Stimulated activated CD4-positive, alpha-beta T cell treated with anti-CD3 and anti-CD28 coated beads, TNF-alpha, amount 100 ng/mL, for 4 hours (primary cell): ENCODE data around the gene GARRE1.
"Not testable (repeated sequence)": the region's sequence is repeated elsewhere in the genome, so short reads cannot be mapped to it uniquely, and the experiment has no call there.

Source experiments
- DNase-seq, 3 experiments: peaks; one replicate each; pipeline ENCODE4 v3.0.0-alpha.2; 2020; ENCODE audit warnings: low read depth in 3 of 3

Gene GARRE1

DNA sequence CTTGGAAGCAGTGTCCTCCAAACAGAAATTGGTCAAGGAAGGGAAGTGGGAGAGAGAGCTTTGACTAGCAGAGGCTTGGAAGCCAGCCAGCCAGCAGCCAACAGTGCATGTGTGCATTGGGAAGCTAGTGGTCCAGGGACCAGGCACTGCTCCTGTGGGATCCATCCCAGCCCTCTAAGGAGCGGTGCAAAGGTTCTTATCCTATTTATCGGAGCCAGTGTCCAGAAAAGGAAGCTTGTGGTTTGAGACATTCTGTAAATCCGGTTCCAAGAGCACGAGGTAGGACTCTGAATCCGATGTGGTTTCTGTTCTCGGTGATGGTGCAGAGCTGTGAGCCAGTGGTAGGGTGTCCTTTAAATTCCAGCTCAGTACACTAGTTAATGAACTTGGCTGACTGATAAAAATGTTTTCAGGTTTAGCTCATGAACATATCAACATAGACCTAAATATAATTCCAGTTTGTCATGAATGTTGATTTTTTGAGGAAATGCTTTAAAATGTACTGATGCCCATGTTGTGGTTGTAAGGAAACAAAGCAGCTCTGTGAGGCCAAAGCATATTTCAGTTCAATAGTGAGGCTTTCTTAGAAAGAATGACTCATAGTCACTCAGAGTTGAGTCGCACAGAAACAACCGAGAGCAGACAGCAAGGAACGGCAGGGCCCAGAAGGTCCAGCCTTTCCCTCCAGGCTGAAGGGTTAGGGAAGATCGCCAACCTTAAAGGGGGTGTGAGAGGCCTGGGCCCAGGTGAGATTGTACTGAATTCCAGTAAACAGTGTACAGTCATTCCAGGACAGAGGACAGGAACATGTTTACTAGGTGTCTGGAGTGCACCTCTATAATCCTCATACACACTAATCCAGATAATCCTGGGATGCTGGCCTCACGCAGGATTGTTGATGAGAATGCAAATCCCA is 21.5 kb upstream of the GARRE1 start:
- DNase-seq, result no peak

DNA sequence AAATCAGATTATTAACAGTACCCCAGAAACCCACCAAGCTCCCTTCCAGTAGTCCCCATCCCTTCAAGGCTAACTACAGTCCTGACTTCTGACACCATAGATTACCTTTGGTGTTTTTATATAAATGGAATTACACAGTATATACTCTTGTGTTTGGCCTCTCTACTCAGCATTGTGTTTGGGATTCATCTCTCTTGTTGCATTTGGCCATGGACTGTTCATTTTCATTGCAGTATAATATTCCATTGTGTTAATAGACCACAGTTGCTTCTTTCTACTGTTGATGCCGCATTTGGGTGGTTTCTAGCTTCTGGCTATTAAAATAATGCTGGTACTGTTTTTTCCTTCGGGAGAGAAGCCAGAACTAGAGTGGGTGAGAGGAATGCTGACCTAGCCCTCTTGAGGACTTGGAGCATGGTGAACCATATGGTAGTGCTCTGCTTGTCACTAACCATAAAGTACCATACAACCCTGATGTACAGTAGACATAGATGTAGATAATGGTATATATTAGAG is 18.9 kb upstream of the GARRE1 start:
- DNase-seq, result no peak

DNA sequence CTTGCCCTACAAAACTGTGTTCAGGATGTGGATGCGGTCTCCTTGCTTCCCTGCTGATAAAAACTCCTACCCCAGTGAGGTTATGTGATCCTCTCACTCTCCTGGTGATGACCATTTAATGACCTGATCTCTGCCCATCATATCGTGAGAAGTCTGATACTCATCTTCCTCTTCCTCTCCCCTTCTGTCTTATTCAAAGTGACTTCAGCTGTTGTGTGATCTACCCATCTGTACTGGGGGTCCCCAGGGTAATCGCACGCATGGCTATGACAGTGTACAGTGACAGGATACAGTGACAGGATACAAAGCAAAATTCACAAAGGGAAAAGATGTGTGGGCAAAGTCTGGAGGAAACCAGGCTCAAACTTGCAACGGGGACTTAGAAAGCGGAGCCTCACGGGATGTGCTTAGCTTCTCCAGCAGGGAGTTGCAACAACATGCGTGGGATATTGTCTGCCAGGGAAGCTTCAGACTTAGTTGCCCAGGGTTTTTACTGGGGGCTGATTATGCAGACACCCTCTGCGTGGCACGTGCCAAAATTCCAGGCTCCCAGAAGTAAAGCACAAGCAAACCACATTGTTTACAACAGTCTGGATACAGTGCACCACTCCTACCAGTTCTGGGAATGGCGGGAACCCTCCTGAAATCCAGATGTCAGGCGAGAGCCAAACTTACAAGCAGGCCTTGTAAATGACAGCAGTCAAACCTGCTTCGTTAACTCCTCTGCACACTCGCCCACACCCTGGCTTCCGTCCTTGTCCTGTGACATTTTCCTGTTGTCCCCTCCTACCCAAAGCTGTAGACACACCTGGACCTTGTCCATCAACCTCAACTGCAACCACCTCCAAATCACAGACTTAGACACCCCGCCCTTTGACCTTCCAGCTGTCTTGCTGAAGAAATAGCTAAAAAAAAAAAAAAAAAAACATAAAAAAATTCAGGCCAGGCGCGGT is 18.0 kb upstream of the GARRE1 start:
- no peak for DNase-seq

DNA sequence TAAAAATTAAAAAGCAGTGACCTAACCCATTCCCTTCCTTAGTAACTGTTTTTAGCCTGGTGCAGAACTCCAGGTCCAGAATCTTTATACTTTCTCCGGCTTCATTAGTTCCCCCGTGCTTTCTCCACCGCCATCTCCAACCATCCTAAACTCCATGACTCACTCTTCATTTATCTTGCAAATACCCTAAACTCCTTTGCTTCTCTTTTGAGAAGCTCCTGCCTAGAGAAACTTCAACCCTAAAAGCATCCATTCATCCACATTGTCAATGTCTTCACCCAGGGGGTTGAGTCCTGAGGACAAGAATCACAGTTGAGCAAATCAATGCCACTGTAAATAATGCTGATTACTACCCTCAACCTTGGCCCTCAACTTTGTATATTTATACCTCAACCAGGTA is 17.1 kb upstream of the GARRE1 start:
- no peak for DNase-seq

DNA sequence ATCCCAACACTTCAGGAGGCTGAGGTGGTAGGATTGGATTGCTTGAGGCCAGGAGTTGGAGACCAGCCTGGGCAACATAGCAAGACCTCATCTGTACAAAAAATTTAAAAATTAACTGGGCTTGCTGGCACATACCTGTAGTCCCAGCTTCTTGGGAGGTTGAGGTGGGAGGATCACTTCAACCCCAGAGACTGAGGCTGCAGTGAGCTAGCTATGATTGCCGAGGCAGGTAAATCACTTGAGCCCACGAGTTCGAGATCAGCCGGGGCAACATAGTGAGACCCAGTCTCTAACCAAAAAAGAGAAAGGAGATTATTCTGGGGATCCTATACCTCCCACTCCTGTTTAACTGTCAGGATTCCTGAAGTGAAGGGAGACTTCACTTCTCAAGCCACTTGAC is 16.4 kb upstream of the GARRE1 start:
- no peak for DNase-seq

DNA sequence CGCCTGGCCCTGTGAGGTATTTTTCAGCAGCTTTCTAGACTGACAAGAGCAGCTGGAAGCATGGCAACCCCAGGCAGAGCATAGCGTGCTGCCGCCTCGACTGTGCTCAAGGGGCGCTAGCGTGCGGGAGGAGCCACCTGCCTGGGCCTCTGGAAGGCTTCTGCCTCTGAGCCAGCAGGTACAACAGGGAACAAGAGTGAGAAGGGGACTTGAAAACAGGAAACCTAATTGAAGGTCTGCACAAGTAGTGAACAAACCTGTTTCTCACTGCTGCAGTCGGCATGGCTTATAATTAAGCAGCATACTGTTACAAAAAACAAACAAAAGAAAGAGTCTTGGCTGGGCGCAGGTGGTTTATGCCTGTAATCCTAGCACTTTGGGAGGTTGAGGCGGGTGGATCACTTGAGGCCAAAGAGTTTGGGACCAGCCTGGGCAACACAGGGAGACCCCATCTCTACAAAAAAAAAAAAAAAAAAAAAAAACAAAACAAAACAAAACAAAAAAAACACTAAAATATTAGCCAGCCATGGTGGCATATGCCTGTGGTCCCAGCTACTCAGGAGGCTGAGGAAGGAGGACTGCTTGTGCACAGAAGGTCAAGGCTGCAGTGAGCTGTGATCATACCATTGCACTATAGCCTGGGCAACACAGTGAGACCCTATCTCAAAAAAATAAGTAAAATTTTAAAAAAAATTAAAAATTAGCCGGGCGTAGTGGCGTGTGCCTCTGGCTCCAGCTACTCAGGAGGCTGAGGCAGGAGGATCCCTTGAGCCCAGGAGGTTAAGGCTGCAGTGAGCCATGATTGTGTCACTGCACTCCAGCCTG is 12.6 kb upstream of the GARRE1 start:
- no peak for DNase-seq

DNA sequence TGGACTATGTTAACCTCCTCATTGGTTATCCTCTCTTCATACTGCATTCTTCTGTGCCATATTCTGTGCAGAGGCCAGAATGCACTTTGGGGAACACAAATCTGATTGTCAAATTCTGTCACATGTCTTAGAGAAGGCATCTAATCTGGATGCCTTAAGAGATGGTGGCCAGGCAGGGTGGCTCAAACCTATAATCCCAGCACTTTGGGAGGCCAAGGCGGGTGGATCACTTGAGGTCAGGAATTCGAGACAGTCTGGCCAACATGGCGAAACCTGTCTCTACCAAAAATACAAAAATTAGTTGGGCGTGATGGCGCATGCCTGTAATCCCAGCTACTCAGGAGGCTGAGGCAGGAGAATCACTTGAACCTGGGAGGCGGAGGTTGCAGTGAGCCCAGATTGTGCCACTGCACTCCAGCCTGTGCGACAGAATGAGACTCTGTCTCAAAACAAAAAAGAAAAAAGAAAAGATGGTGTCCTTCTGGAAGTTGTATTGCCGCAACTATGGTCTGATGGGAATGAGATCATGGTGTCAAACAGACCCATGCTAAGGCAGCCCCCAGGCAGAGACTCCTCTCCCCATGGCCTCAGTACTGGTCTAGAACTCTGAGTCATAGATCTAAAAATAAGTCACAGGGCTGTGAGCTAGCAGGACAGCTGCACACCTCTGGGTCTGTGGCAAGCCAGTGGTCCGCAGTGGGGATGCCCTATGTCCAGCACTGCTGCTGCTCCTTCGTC is 11.0 kb upstream of the GARRE1 start:
- DNase-seq, result not testable (repeated sequence)

DNA sequence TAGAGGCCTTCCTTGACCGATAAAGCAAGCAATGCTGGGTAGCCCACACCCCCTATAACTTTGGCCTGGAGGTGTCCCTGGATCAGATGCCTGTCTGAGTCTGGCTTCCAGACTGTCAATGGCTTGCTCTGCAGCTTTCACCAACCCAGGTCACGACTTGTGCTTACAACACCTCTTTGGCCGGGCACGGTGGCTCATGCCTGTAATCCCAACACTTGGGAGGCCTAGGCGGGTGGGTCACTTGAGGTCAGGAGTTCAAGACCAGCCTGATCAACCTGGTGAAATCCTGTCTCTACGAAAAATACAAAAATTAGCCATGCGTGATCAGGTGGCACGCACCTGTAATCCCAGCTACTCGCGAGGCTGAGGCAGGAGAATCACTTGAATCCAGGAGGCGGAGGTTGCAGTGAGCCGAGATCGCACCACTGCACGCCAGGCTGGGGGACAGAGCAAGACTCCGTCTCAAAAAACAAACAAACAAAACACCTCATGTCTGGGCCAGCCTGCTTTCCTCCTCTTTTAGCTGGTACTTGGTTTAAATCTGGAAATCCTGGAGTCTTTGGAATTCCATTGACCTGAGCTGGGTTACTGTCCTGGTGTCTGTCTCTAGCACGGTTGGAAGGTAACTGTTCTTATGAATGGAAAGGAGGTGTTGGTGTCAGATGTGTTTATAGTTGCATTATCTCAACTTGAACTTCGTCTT is 10.3 kb upstream of the GARRE1 start:
- no peak for DNase-seq

DNA sequence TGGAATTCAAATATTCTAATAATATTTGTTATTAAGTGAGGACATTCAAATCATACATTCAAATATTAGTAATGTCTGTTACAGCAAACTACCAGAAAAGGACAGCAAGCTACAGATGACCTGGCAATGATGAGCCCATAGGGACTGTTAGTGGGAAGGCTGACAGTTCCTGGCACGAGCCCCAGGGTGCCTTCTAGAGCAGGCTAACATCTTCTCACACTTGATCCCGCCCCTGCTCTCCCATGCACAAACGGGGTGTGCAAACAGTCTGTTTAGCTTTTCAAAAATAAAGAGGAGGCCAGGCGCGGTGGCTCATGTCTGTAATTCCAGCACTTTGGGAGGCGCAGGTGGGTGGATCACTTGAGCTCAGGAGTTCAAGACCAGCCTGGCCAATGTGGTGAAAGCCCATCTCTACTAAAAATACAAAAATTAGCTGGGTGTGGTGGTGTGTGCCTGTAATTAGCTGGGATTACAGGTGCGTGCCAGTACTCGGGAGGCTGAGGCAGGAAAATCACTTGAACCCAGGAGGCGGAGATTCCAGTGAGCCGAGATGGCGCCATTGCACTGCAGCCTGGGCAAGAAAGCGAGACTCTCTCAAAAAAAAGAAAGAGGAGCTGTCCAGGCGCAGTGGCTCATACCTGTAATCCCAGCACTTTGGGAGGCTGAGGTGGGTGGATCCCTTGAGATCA is 9.6 kb upstream of the GARRE1 start:
- DNase-seq, result no peak

DNA sequence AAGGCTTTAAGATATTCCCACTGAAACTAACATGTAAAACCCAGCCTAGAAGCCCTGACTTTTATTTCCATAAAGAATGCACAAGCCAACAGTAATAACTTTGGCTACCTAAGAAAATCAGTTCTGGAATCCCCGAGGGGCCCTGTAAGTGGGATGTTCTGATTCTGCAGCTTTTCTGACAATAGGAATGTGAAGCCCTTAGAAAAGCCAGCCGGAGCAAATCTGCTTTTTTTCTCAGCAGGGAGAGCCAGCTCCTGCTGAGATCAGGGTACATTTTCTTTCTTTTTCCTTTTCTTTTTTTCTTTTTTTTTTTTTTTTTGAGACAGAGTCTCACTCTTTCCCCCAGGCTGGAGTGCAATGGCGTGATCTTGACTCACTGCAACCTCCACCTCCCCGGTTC is 8.0 kb upstream of the GARRE1 start:
- no peak for DNase-seq

DNA sequence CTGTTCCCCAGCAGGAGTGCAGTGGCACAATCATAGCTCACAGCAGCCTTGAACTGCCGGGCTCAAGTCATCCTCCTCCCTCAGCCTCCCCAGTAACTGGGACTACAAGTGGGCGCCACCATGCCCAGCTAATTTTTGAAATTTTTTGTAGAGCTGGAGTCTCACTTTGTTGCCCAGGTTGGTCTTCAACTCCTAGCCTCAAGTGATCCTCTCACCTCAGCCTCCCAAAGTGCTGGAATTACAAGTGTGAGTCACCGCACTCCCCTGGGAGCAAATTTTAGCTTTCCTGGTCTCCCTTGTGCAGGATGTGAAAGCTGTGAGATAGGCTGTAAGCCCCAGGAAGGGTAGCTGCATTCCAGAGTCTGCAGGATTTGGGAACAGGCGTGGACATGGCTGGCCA is 5.4 kb upstream of the GARRE1 start:
- no peak for DNase-seq

DNA sequence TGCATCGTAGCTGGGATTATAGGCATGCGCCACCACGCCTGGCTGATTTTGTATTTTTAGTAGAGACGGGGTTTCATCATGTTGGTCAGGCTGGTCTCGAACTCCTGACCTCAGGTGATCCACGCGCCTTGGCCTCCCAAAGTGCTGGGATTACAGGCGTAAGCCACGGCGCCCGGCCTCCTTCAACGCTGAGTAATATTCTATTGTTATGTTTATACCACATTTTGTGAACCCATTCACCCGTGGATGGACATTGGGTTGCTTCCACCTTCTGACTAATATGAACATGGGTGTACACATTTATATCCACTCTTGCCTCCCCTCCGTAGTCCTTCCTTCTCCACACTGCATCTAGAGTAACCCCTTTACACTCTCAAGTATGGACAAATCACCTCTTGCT is 1.2 kb upstream of the GARRE1 start:
- not testable (repeated sequence) for DNase-seq

DNA sequence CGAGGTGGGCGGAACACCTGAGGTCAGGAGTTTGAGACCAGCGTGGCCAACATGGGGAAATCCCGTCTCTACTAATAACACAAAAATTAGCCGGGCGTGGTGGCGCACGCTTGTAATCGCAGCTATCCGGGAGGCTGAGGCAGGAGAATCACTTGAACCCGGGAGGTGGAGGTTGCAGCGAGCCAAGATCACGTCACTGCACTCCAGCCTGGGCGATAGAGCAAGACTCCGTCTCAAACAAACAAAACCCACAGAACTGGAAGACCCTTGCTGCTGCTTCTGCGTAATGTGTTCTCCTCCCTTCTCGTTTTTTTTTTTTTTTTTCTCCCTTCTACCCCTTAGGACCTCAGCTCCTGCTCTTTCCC is 691 bp upstream of the GARRE1 start:
- DNase-seq, result not testable (repeated sequence)

DNA sequence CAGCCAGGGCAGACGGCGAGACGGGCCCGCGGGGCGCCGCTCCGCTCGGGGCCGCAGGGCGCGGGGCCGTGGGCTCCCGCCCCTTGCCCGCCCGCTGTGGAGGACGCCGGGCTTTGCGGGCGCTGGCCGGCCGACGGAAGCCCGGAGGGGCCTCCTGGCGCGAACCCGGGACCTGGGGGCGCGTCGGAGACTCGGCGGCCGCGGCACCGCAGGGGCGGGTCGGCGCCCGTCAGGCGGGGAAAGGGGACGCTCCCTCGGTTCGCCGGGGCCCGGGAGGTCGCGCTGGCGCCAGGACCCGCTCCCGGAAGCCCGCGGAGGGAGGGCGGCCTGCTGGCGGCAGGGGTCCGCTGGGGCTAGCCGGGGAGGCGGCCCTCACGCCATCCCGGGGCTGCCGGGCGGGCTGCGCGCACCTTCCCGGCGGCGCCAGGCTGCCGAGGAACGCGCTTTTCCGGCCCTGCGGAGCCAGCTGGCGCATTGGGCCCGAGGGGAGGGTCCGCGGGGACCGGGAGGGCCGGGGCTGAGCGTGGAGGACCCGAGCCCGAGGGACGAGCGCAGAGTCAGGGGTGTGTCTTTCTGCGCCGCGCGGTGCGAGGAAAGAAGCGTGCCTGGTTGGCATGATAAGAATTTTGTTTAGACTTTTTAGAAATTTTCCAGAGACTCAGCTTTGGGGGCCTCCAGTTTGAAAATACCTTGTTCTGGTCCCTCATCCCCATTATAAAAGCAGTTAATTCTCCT is 511 bp downstream of the GARRE1 start:
- DNase-seq, result peak in 1 of 3 experiments; percentile 24

DNA sequence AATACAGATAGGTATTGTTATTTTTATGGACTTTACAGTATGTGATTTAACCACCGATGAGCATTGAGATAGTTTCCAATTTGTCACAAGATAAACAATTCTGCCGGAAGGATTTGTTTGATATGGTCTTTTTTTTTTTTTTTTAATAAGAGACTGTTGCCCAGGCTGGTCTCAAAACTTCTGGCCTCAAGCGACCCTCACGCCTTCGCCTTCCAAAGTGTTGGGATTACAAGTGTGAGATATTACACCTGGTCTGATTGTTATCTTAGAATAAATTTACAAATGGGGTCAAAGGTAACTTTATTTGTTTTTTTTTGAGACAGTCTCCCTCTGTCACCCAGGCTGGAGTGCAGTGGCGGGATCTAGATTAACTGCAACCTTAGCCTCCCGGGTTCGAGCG is 1.2 kb downstream of the GARRE1 start:
- DNase-seq, result no peak

DNA sequence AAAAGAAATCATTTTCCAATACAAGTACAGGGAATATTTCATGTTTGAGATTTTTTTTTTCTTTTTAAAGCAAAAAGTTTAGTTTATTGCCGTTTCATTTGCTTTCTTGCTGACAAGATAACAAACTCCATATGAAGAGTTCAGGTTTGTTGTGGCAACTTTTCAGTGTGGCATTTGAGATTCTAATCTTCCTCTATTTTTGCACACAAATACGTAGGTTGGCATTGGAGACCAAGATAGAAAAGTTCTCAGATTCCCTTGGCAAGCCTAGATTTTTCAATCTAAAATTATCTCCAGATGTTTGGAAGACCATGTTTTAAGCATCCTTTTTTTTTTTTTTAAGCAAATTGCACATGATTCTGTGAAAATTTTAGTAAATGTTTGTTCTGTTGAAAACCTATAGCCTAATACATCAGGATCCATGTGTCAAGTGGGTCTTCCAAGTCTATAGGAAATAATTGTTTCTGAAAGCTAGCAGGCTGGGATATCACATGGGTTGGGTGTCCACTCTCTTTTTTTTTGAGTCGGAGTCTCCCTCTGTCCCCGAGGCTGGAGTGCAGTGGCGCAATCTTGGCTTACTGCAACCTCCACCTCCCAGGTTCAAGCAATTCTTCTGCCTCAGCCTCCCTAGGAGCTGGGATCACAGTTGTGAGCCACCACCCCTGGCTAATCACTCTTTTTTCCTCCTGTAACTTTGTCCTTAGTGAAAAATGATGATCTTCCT is 2.6 kb downstream of the GARRE1 start:
- DNase-seq, result no peak

DNA sequence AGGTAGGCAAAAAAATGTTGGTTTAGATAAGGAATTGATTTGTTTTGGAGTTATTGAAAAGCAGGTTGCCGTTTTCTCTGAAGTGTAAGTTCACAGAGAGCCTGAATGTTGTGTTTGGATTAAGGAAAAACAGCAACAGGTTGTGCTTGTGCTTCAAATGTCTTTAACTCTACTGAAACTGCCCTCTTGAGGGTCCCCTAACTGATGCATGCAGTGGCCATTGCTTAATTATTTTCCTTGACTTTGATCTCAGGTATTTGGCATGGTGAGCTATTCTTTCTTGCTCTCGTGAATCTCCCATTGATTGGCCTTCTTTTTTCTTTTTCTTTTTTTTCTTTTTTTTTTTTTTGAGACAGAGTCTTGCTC is 3.2 kb downstream of the GARRE1 start:
- DNase-seq, result no peak

DNA sequence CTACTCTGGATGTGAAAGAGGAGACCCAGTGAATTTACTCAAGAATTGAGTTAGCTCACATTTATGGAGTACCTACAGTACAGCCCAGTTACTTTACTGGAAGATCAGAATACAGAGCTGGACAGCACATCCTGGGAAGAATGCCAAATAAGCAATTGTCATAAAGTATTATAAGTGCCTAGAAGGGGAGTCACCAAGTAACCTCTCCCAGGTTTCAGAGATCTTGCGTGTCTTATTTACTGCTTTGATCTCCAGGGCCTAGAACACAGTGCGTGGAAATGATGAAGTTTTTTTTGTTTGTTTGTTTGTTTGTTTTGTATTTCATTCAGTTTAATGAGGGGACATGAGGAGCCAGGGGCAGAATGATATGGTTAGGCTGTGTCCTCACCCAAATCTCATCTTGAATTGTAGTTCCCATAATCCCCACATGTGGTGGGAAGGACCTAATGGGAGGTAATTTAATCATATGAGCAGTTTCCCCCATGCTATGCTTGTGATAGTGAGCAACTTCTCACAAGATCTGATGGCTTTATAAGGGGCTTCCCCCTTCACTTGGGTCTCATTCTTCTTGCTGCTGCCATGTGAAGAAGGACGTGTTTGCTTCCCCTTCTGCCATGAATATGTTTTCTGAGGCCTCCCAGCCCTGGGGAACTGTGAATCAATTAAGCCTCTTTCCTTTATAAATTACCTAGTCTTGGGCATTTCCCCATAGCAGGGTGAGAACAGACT is 5.2 kb downstream of the GARRE1 start:
- no peak for DNase-seq
